IMR-90 (cell line): ENCODE results near the gene RBKS. TPM values are rescaled to one million over a fixed set of nuclear protein-coding genes. Genes with fewer than 3 reads are reported as not detected.

Experiments
- ATAC-seq: fragments of 200-7000 bp; cut with Tn5 transposase; 2 replicates; pipeline ENCODE4 v1.9.1; 2020; ENCODE audit warnings: low read depth, mild to moderate bottlenecking, moderate library complexity
- BruUV-seq: library from RNA; stranded (reverse); fragments of 400-500 nt; replicated peaks from 2 replicates; lab custom pipeline; 2021; lab: Mats Ljungman, UMichigan
- CTCF ChIA-PET: fragments of 300-600 bp; formaldehyde crosslinking; extraction: SDS; loops from one replicate; lab custom pipeline; 2021; ENCODE audit warnings: antibody characterized with exemption; lab: Yijun Ruan, JAX
- POLR2A ChIA-PET: fragments of 300-600 bp; sonication (Branson Sonifier 250); formaldehyde crosslinking; loops from one replicate; lab custom pipeline; 2022; ENCODE audit warnings: antibody characterized with exemption; ENCODE audit not compliant: unreplicated experiment; lab: Charles Lee
- DNase-seq: peaks from one replicate; pipeline ENCODE4 v3.0.0; 2013
- H2AFZ ChIP-seq: replicated peaks from 2 replicates; pipeline ENCODE3; 2013; ENCODE audit warnings: low read length, mild to moderate bottlenecking; ENCODE audit not compliant: poor library complexity
- H2AK5ac ChIP-seq: 2 replicates; pipeline ENCODE4 v1.6.1; 2013; ENCODE audit warnings: low read depth, low read length, inconsistent platforms
- H2AK9ac ChIP-seq: replicated peaks from 2 replicates; pipeline ENCODE3; 2013; ENCODE audit warnings: mild to moderate bottlenecking, low read depth, low read length, moderate library complexity; ENCODE audit not compliant: poor library complexity
- H2BK120ac ChIP-seq: 2 replicates; pipeline ENCODE4 v1.6.1; 2013; ENCODE audit warnings: low read depth, low read length, inconsistent platforms
- H2BK15ac ChIP-seq: 3 replicates; pipeline ENCODE4 v1.6.1; 2013; ENCODE audit warnings: low read depth, low read length, inconsistent platforms
- H2BK20ac ChIP-seq: 2 replicates; pipeline ENCODE4 v1.6.1; 2013; ENCODE audit warnings: low read depth, mild to moderate bottlenecking, inconsistent platforms, low read length, moderate library complexity
- H2BK5ac ChIP-seq: 2 replicates; pipeline ENCODE4 v1.6.1; 2013; ENCODE audit warnings: mild to moderate bottlenecking, low read depth, low read length, inconsistent platforms; ENCODE audit not compliant: poor library complexity, severe bottlenecking
- H3K14ac ChIP-seq: replicated peaks from 2 replicates; pipeline ENCODE4 v1.6.1; 2013; ENCODE audit warnings: low read depth, low read length, inconsistent platforms
- H3K18ac ChIP-seq: 2 replicates; pipeline ENCODE4 v1.6.1; 2013; ENCODE audit warnings: low read depth, low read length, control low read depth
- H3K23ac ChIP-seq: 2 replicates; pipeline ENCODE4 v1.6.1; 2013; ENCODE audit warnings: low read depth, low read length, inconsistent platforms
- H3K27ac ChIP-seq: 2 replicates; pipeline ENCODE4 v1.5.1; 2013; ENCODE audit warnings: mild to moderate bottlenecking, control low read depth, low read length; ENCODE audit not compliant: insufficient read depth
- H3K27me3 ChIP-seq: 2 replicates; pipeline ENCODE4 v1.6.1; 2013; ENCODE audit warnings: low read length; ENCODE audit not compliant: control insufficient read depth, insufficient read depth
- H3K36me3 ChIP-seq: 2 replicates; pipeline ENCODE4 v1.6.1; 2013; ENCODE audit warnings: low read length, mixed read lengths; ENCODE audit not compliant: control insufficient read depth, insufficient read depth
- H3K4ac ChIP-seq: 2 replicates; pipeline ENCODE4 v1.6.1; 2013; ENCODE audit warnings: low read depth, low read length, inconsistent platforms
- H3K4me1 ChIP-seq: 2 replicates; pipeline ENCODE4 v1.6.1; 2013; ENCODE audit warnings: low read length, mixed read lengths; ENCODE audit not compliant: control insufficient read depth, insufficient read depth
- H3K4me2 ChIP-seq: 2 replicates; pipeline ENCODE4 v1.6.1; 2013; ENCODE audit warnings: low read depth, mild to moderate bottlenecking, control low read depth, low read length, moderate library complexity
- H3K4me3 ChIP-seq: 2 replicates; pipeline ENCODE4 v1.5.1; 2013; ENCODE audit warnings: low read depth, mild to moderate bottlenecking, control low read depth, low read length, moderate library complexity; ENCODE audit not compliant: insufficient read depth
- H3K56ac ChIP-seq: 2 replicates; pipeline ENCODE4 v1.6.1; 2013; ENCODE audit warnings: low read length, inconsistent platforms; ENCODE audit not compliant: insufficient read depth; ENCODE audit errors: extremely low read depth
- H3K79me1 ChIP-seq, 2 experiments: 2 replicates each; pipeline ENCODE4 v1.6.1; 2013; ENCODE audit warnings: low read length in 2 of 2, inconsistent platforms in 1 of 2, low read depth in 1 of 2
- H3K9ac ChIP-seq: 2 replicates; pipeline ENCODE4 v1.6.1; 2013; ENCODE audit warnings: low read depth, low read length, control low read depth
- H3K9me1 ChIP-seq: 2 replicates; pipeline ENCODE4 v1.6.1; 2013; ENCODE audit warnings: low read length, inconsistent platforms; ENCODE audit not compliant: insufficient read depth
- H3K9me3 ChIP-seq: 2 replicates; pipeline ENCODE4 v1.6.1; 2013; ENCODE audit warnings: low read length; ENCODE audit not compliant: control insufficient read depth, insufficient read depth
- H4K20me1 ChIP-seq: 2 replicates; pipeline ENCODE4 v1.6.1; 2013; ENCODE audit warnings: low read length, inconsistent platforms; ENCODE audit not compliant: insufficient read depth
- H4K5ac ChIP-seq: 2 replicates; pipeline ENCODE4 v1.6.1; 2013; ENCODE audit warnings: mild to moderate bottlenecking, low read depth, low read length, control low read depth
- H4K8ac ChIP-seq, 2 experiments: 2 replicates each; pipeline ENCODE4 v1.6.1; 2013; ENCODE audit warnings: low read depth in 2 of 2, low read length in 2 of 2, control low read depth in 1 of 2, inconsistent platforms in 1 of 2
- H4K91ac ChIP-seq: 2 replicates; pipeline ENCODE4 v1.6.1; 2013; ENCODE audit warnings: low read depth, low read length, inconsistent platforms; ENCODE audit not compliant: insufficient read depth
- BHLHE40 ChIP-seq: fragments of 150-350 bp; IDR thresholded peaks from 2 replicates; pipeline ENCODE4 v1.6.1; 2016; ENCODE audit warnings: mild to moderate bottlenecking, low read depth, low read length
- CEBPB ChIP-seq: IDR thresholded peaks from 2 replicates; pipeline ENCODE4 v1.6.1; 2012; ENCODE audit warnings: low read depth, low read length, improper control_type of control experiment
- CHD1 ChIP-seq: IDR thresholded peaks from 2 replicates; pipeline ENCODE4 v1.6.1; 2012; ENCODE audit warnings: low read depth, low read length, improper control_type of control experiment
- CTCF ChIP-seq: conservative IDR thresholded peaks from 2 replicates; pipeline ENCODE4 v1.5.1; 2012; ENCODE audit warnings: mild to moderate bottlenecking, low read depth, low read length, improper control_type of control experiment
- MAFK ChIP-seq: IDR thresholded peaks from 2 replicates; pipeline ENCODE4 v1.6.1; 2012; ENCODE audit warnings: low read depth, low read length, improper control_type of control experiment
- MXI1 ChIP-seq: IDR thresholded peaks from 2 replicates; pipeline ENCODE4 v1.6.1; 2012; ENCODE audit warnings: low read depth, mild to moderate bottlenecking, low read length, moderate library complexity, borderline replicate concordance
- NFE2L2 ChIP-seq: fragments of 150-350 bp; IDR thresholded peaks from 2 replicates; pipeline ENCODE4 v1.6.1; 2016; ENCODE audit warnings: low read depth, mild to moderate bottlenecking, low read length
- RAD21 ChIP-seq: IDR thresholded peaks from 2 replicates; pipeline ENCODE4 v1.6.1; 2012; ENCODE audit warnings: low read length, improper control_type of control experiment
- SMC3 ChIP-seq: fragments of 150-350 bp; IDR thresholded peaks from 2 replicates; pipeline ENCODE4 v1.6.1; 2016; ENCODE audit warnings: low read depth, mild to moderate bottlenecking, antibody characterized with exemption, low read length, moderate library complexity
- USF2 ChIP-seq: fragments of 150-350 bp; IDR thresholded peaks from 2 replicates; pipeline ENCODE4 v1.6.1; 2017; ENCODE audit warnings: mild to moderate bottlenecking, antibody characterized with exemption, low read length, low read depth
- WGBS, 2 experiments: methylation state at CpG; one replicate each; pipeline versions ENCODE4 v1.1.5 to v1.1.7; 2013; ENCODE audit warnings: missing lambda C conversion rate in 2 of 2; ENCODE audit not compliant: insufficient read length in 1 of 2; ENCODE audit errors: extremely low coverage in 2 of 2; 5-methylcytosine and 5-hydroxymethylcytosine counted together
- dilution Hi-C: fragments of 300-500 bp; cut with HindIII; formaldehyde crosslinking; loops from one replicate; pipeline ENCODE4 v1.14.3; 2018; ENCODE audit warnings: low sequenced_read_pairs; ENCODE audit not compliant: unreplicated experiment
- in situ Hi-C: fragments of 300-500 bp; cut with MboI; formaldehyde crosslinking; loops from 3 replicates; pipeline ENCODE4 v1.14.3; 2019; ENCODE audit warnings: low sequenced_read_pairs, inconsistent platforms, mixed read lengths
- intact Hi-C: fragments of 100-400 bp; cut with micrococcal nuclease; formaldehyde crosslinking; loops from 2 replicates; pipeline ENCODE4 v1.10.0; 2022
- polyA plus RNA-seq, 3 experiments: library from polyadenylated mRNA; depleted of rRNA; stranded (reverse); fragments of >200 nt; gene quantifications; 2 replicates each; pipeline ENCODE4 v1.2.3, GENCODE V29; 2012; ENCODE audit warnings: low replicate concordance in 1 of 3
- total RNA-seq: library from RNA; depleted of rRNA; stranded (reverse); fragments of >200 nt; gene quantifications from 2 replicates; pipeline ENCODE4 v1.2.3, GENCODE V29; 2012

The RBKS gene
- total and polyA plus RNA-seq, 2 of the 4 experiments (the other 2 are of a cell fraction): 1.1 to 1.4 TPM

GRCh38 chr2:27885234-27885633 is 5.0 kb downstream of the RBKS start:
- Histone ChIP-seq H4K91ac (no peak overlapping the region), H3K9me1 (no peaks in the 10 kb centered on the region), H3K36me3 (no peaks in the 10 kb centered on the region), H3K23ac (peak overlapping the region; percentile 24; the same call in 1 of the 2 replicates), H4K5ac (peak overlapping the region; percentile 72; the same call in 1 of the 2 replicates), H3K4me3 (no peak overlapping the region), H2BK5ac (peak overlapping the region; percentile 95), H4K20me1 (no peaks in the 10 kb centered on the region), H3K9me3 (no peaks in the 10 kb centered on the region), H3K18ac (peak overlapping the region; percentile 87; the same call in 1 of the 2 replicates), H2BK20ac (peak overlapping the region; percentile 68; the same call in 1 of the 2 replicates), H3K9ac (no peak overlapping the region), H3K27me3 (no peaks in the 10 kb centered on the region), H2AFZ (no peak overlapping the region), H3K79me1 (peaks cover 6 to 10% of the 10 kb centered on the region in 2 experiments), H3K14ac (peak overlapping the region; percentile 54), H3K4me2 (peak overlapping the region; percentile 47; the same call in 1 of the 2 replicates), H2BK15ac (peak overlapping the region; percentile 61; the same call in 2 of the 3 replicates), H3K56ac (no peak overlapping the region), H3K4ac (peak overlapping the region; percentile 40; the same call in 1 of the 2 replicates), H3K27ac (no peak overlapping the region), H2AK5ac (0 out of 2 replicates have a peak overlapping the region, but pooled peaks have one; percentile 39), H2BK120ac (peak overlapping the region; percentile 29; the same call in 1 of the 2 replicates), H2AK9ac (no peak overlapping the region), H3K4me1 (peaks cover 6% of the 10 kb centered on the region; the same call in 1 of the 2 replicates), H4K8ac (peak overlapping the region; percentile 4 to 59; a peak in 3 of 4 replicates)
- WGBS, 2 experiments: 90% methylated on average over 1 of the region's 1 CpG; no CpG with 5 or more reads in 1 of the 2 experiments
- dilution Hi-C loops (no loop called here), in situ Hi-C loops (no loop called here), intact Hi-C loops (loop anchor here (5.0 kb wide), 2 partner anchors 88 to 123 kb away; no protein-coding TSS in a partner anchor)
- TF ChIP-seq RAD21 (no peak), MAFK (no peak), MXI1 (no peak), NFE2L2 (no peak), SMC3 (no peak), USF2 (no peak), CHD1 (no peak), BHLHE40 (no peak), CTCF (no peak), CEBPB (no peak)
- ChIA-PET POLR2A (no interaction called here), CTCF (no interaction called here)
- DNase-seq (peak; percentile 48), ATAC-seq (no peak)
- BruUV-seq: no TSS peak
